Uterus (tissue), 2 donors: ENCODE measurements around the gene XYLT1.

Experiments used
- POLR2A ChIP-seq, 2 donors: fragments of 450-650 bp; IDR thresholded peaks; one replicate each; pipeline ENCODE4 v1.6.1; 2016; ENCODE audit warnings: antibody characterized with exemption in 2 of 2, mild to moderate bottlenecking in 1 of 2, moderate library complexity in 1 of 2
- TF ChIP-seq, protein P1 (sequence below), 4 experiments: fragments of 200-600 bp in 2 of 4; fragments of 450-650 bp in 2 of 4; sonication (generic) in 2 of 4; IDR thresholded peaks; one replicate each; pipeline ENCODE4 v1.5.1; 2016 to 2019; ENCODE audit warnings: antibody characterized with exemption in 4 of 4, mild to moderate bottlenecking in 2 of 4, moderate library complexity in 1 of 4

DNA sequence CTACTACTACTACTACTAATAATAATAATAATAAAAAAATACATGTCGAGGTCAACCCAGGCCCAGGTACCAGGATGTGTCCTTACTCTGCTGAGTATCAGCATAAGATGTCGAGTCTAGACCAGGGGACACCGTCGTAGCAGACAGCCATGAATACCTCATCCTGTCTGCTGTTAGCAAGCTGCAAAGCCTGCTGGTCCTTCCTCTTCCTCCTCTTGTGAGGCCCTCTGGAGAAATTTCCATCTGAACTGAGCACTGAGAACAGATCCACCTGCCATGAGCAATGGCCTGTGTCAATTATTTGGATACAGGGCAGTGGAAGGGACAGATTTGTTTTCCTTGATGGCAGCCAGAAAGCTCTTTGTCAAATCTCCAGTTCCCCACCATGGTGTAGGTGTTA, 168.5 kb downstream of the XYLT1 start:
- no peak for TF ChIP-seq POLR2A (IDR thresholded peaks at IDR 0.05)
- TF ChIP-seq, protein P1, sequence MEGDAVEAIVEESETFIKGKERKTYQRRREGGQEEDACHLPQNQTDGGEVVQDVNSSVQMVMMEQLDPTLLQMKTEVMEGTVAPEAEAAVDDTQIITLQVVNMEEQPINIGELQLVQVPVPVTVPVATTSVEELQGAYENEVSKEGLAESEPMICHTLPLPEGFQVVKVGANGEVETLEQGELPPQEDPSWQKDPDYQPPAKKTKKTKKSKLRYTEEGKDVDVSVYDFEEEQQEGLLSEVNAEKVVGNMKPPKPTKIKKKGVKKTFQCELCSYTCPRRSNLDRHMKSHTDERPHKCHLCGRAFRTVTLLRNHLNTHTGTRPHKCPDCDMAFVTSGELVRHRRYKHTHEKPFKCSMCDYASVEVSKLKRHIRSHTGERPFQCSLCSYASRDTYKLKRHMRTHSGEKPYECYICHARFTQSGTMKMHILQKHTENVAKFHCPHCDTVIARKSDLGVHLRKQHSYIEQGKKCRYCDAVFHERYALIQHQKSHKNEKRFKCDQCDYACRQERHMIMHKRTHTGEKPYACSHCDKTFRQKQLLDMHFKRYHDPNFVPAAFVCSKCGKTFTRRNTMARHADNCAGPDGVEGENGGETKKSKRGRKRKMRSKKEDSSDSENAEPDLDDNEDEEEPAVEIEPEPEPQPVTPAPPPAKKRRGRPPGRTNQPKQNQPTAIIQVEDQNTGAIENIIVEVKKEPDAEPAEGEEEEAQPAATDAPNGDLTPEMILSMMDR (IDR thresholded peaks at IDR 0.05): no peak
